Mucosa of stomach (tissue), 1 donor: ENCODE results near the gene PSTPIP2.
"Not testable (repeated sequence)": the region's sequence is repeated elsewhere in the genome, so short reads cannot be mapped to it uniquely, and the experiment has no call there.

ENCODE experiments used
- H3K27me3 ChIP-seq: one replicate; pipeline ENCODE4 v1.7.0; 2013; ENCODE audit warnings: mild to moderate bottlenecking, low read length; ENCODE audit not compliant: control insufficient read depth, insufficient read depth
- H3K36me3 ChIP-seq: one replicate; pipeline ENCODE4 v1.7.0; 2013; ENCODE audit warnings: low read length; ENCODE audit not compliant: control insufficient read depth, insufficient read depth
- H3K4me1 ChIP-seq: one replicate; pipeline ENCODE4 v1.7.0; 2013; ENCODE audit warnings: mild to moderate bottlenecking, low read length; ENCODE audit not compliant: control insufficient read depth, insufficient read depth
- H3K4me3 ChIP-seq: one replicate; pipeline ENCODE4 v1.7.0; 2013; ENCODE audit warnings: low read length
- H3K9ac ChIP-seq: one replicate; pipeline ENCODE4 v1.7.0; 2013; ENCODE audit warnings: mild to moderate bottlenecking, low read length, moderate library complexity
- H3K9me3 ChIP-seq: one replicate; pipeline ENCODE4 v1.7.0; 2013; ENCODE audit warnings: mild to moderate bottlenecking, low read length, moderate library complexity; ENCODE audit not compliant: control insufficient read depth
- donor health status: Pancreatic carcinoma.

Gene PSTPIP2

DNA sequence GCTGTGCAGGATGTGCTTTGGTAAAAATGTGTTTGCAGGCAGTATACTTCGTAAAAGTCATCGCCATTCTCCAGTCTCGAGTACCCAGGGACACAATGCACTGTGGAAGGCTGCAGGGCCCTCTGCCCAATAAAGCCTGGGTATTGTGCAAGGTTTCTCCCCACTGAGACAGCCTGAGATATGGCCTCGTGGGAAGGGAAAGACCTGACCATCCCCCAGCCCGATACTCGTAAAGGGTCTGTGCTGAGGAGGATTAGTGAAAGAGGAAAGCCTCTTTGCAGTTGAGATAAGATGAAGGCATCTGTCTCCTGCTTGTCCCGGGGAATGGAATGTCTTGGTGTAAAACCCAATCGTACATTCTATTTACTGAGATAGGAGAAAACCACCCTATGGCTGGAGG lies 16.4 kb upstream of the PSTPIP2 start:
- H3K4me3 ChIP-seq, H3K4me1 ChIP-seq, H3K9ac ChIP-seq, H3K9me3 ChIP-seq, H3K27me3 ChIP-seq: not testable (repeated sequence)
- peaks cover 18% of the 10 kb centered on the region for H3K36me3 ChIP-seq

DNA sequence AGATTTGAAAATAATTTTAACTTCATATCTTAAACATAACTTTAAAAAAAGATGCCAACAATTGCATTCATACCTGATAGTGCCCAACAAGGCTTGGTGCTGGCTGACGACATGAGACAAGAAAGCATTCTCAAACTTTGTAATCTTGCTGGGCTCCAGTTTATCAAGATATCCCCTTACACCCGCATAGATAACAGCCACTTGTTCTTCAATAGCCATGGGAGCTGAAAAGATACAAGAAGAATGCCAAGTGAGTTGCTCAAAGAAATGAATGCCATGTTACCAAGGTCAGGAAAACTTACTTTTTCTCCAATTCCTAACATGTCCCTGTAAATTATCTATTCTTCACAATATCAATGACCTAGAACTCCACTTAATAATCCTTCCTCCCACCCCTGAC lies 12.4 kb upstream of the PSTPIP2 start:
- no peaks in the 10 kb centered on the region for H3K9me3 ChIP-seq
- no peaks in the 10 kb centered on the region for H3K27me3 ChIP-seq
- H3K4me3 ChIP-seq, result no peak overlapping the region
- H3K9ac ChIP-seq, result no peak overlapping the region
- peaks cover 11% of the 10 kb centered on the region for H3K36me3 ChIP-seq
- H3K4me1 ChIP-seq, result no peaks in the 10 kb centered on the region

DNA sequence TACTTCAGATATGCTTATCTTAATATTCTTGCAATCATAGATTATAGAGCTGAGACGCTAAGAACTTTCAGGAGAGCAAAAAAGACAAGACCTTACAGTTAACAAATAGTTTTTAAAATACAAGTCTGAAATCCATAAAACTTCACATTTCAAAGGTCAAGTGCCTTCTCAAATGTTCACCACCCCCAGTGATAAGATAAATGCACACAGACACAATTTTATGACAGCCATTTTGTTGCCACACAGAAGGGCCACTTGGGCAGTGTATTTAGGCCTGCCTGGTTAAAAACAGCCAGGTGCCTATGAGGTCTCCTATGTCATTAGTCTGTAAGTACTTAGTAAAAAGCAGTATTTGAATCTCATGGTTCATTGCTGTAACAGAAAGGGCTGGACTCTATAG lies 8.1 kb upstream of the PSTPIP2 start:
- Histone ChIP-seq H3K4me3 (no peak overlapping the region), H3K27me3 (no peaks in the 10 kb centered on the region), H3K9me3 (no peaks in the 10 kb centered on the region), H3K4me1 (no peaks in the 10 kb centered on the region), H3K9ac (no peak overlapping the region), H3K36me3 (no peaks in the 10 kb centered on the region)

DNA sequence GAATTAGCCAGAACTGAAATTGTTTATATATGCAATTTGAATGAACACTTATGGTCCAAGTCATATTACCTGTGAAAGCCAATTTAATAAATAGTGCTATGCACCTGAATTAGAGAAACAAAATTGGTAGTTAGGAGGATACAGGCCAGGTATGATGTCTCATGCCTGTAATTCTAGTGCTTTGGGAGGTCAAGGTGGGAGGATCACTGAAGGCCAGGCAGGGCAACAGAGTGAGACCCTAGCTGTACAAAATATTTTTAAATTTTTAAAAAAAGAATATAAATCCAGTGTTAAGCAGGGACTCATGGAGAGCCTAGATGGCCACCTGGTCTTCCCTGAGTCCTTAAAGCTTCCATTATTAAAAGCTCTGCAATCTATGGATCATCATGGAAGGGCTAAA lies 7.3 kb upstream of the PSTPIP2 start:
- Histone ChIP-seq H3K36me3 (no peaks in the 10 kb centered on the region), H3K4me1 (no peaks in the 10 kb centered on the region), H3K4me3 (no peak overlapping the region), H3K9ac (no peak overlapping the region), H3K27me3 (no peaks in the 10 kb centered on the region), H3K9me3 (no peaks in the 10 kb centered on the region)

DNA sequence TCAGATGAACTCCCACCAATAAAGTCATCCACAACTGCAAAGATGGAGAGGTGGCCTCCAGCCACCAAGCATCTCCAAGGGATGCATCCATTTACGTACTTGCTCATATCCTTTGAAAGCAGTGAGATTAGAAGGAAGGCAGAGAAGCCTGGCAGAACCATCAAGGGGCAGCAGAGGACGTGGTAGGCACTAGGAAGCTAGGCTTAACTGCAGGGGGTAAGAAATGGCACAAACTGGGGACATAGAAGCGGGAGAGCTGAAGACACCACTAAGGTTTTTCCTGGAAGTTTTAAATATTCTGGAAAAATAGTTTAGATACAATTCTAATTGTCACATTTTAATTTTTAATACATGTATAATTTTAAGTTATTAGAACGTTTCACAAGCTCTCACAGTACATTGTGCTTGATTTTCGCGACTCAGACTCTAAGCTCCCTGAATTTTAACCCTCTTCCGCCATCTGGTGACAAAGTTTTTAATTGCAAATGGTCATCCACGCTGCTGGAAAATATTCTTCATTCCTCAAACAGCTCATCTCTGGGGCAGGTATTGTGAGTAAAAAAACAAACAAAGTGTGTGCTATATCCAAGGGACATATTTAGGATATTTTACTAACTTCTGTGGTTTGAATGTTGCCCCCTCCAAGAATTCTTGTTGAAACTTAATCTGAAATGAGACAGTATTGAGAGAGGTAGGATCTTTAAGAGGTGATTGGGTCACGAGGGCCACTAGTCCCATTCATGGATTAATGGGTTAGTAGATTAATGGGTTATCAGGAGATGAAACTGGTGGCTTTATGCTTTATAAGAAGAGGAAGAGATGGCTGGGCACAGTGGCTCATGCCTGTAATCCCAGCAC lies 1.6 kb upstream of the PSTPIP2 start:
- H3K9ac ChIP-seq, result no peak overlapping the region
- H3K4me1 ChIP-seq, result peaks cover 5% of the 10 kb centered on the region
- no peak overlapping the region for H3K4me3 ChIP-seq
- H3K9me3 ChIP-seq, result no peaks in the 10 kb centered on the region
- peaks cover 9% of the 10 kb centered on the region for H3K27me3 ChIP-seq
- H3K36me3 ChIP-seq, result no peaks in the 10 kb centered on the region

DNA sequence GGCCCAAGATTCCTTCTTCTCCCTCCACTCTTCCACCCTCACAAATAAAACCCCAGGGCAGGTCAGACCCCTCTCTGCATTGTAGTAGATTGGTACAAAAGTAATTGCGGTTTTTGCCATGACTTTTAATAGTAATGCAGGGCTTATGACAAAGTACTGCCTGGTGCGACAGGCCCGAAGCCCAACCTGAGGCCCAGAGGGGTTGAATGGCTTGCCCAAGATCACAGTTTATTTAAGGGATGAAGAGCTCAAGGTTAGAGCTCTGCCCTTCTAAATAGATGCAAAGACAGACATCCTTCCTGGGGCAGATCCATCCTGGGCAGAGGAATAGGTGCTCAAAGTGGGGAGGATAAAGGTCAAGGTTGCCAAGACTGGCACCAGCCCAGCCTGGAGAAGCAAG lies 899 bp upstream of the PSTPIP2 start:
- Histone ChIP-seq H3K36me3 (no peaks in the 10 kb centered on the region), H3K9ac (no peak overlapping the region), H3K4me3 (no peak overlapping the region), H3K27me3 (peaks cover 9% of the 10 kb centered on the region), H3K4me1 (peaks cover 5% of the 10 kb centered on the region), H3K9me3 (no peaks in the 10 kb centered on the region)

DNA sequence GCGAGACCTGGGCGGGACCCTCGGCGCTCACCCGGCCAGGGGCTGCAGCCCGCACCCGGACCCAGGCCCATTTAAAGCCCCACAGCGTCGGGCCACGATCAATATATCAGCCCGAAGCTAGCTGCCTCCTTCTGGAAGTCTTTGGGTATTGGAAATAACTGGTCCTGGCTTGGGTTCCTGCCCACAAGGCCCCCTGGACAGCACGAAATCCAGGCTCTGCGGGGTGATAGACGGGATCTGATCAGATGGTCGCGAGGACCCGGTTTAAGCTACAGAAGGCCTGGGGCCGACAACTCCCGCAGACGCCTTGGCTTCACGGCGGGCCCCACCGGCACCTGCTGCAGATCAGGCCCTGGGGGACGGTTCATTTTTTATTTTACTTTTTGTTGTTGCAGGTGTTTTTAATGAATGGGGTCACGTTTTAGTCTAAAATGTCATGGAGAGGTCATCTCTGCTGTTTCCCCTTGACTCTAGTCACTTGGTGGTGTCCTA lies 362 bp upstream of the PSTPIP2 start:
- H3K9me3 ChIP-seq, result no peaks in the 10 kb centered on the region
- peak overlapping the region; percentile 60 for H3K4me3 ChIP-seq
- peaks cover 5% of the 10 kb centered on the region for H3K4me1 ChIP-seq
- no peaks in the 10 kb centered on the region for H3K36me3 ChIP-seq
- peaks cover 9% of the 10 kb centered on the region for H3K27me3 ChIP-seq
- peak overlapping the region; percentile 69 for H3K9ac ChIP-seq

DNA sequence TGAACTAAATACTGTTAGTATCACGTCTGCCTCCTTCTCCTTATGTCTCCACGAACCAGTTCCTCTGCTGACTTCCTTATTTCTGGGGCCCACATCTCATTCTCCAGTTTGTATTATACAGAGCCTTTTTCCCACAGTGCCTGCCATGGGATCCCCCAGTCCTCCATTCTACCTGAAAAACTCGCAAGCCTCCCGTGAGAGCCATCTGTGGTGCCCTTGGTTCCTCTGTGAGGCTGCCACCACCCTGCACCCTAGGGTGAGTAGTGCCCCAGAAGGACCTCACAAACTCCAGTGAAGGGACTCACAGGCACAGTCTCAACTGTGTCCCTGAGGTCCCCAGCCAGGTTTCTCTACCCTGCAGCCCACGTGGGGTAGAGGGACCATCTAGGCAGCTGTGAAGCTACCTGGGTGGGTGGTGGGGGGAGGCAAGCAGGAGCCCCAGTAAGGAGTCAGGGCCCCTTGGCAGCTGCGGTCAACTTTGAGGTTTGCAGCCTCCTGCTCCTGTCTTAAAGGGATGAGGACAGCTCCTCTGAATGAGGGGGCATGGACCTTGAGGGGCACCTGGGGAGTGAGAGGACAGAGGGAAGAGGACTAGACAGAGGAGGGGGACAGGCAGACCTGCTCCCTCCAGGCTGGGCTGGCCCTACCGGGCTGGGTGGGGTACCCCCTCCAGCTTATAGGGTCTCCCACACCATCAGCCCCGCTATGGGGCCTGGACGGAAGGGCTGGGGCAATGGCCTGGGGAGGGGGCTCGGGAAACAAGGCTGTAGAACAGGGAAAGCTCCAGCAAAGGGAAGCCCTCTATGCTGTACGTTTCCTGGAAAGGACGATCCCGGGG lies 1.0 kb downstream of the PSTPIP2 start:
- Histone ChIP-seq H3K27me3 (peaks cover 9% of the 10 kb centered on the region), H3K4me3 (peak overlapping the region; percentile 60), H3K4me1 (peaks cover 5% of the 10 kb centered on the region), H3K9me3 (no peaks in the 10 kb centered on the region), H3K9ac (peak overlapping the region; percentile 69), H3K36me3 (no peaks in the 10 kb centered on the region)

DNA sequence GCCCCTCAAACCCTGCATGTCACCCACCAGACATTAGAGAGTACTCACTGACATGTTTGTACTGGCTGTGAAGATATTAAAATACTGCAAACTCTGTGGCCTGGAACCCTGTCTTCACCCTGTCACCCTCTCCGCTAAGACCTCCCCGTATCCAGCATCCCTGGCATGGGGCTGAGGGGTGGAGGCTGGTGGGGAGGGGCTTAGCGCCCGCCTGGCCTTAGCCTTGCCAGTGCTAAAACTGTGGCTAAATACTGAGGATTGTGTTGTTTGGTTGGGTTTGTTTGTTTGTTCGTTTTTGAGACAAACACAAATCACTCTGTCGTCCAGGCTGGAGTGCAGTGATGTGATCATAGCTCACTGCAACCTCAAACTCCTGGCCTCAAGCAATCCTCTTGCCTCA lies 1.8 kb downstream of the PSTPIP2 start:
- peaks cover 5% of the 10 kb centered on the region for H3K4me1 ChIP-seq
- peaks cover 9% of the 10 kb centered on the region for H3K27me3 ChIP-seq
- H3K9me3 ChIP-seq, result no peaks in the 10 kb centered on the region
- H3K9ac ChIP-seq, result no peak overlapping the region
- no peaks in the 10 kb centered on the region for H3K36me3 ChIP-seq
- no peak overlapping the region for H3K4me3 ChIP-seq

DNA sequence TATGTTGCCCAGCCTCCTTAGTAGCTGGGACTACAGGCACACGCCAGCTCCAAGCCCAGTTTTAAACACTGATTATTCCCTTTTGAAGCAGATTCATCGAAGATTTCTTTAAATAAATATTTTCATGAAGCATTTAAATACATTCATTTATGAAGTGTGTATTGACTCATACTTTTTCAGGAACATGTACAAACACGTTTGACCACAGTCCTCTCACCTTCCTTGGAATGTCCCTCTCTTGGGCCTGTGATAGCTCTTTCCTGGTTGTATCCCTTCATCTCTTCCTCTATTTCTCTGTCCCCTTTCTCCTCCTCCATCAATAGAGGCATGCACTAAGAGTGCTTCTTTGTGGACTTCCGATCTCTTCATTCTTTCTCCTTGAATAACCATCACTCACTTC lies 2.5 kb downstream of the PSTPIP2 start:
- peaks cover 5% of the 10 kb centered on the region for H3K4me1 ChIP-seq
- no peak overlapping the region for H3K9ac ChIP-seq
- no peak overlapping the region for H3K4me3 ChIP-seq
- H3K9me3 ChIP-seq, result no peaks in the 10 kb centered on the region
- peaks cover 9% of the 10 kb centered on the region for H3K27me3 ChIP-seq
- H3K36me3 ChIP-seq, result no peaks in the 10 kb centered on the region

DNA sequence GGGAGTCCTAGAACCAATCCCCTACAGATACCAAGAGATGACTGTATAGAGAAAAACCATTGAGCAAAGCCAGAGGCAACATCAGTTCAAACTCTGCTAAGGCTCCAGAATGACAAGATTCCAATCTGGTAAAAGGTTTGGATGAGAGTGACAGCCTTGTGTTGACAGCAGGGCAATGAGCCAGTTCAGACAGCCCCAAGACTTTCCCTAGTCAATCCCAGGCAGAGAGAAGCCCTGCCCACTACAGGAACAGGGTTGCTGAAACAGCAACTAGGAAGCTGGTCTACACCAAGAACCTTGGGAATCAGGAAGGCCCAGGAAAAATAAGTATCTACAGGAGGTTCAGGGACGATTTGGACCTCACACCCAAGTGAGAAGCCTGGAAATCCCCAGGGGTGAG lies 3.3 kb downstream of the PSTPIP2 start:
- Histone ChIP-seq H3K4me3 (no peak overlapping the region), H3K9ac (no peak overlapping the region), H3K9me3 (no peaks in the 10 kb centered on the region), H3K4me1 (peaks cover 5% of the 10 kb centered on the region), H3K36me3 (no peaks in the 10 kb centered on the region), H3K27me3 (peaks cover 9% of the 10 kb centered on the region)

DNA sequence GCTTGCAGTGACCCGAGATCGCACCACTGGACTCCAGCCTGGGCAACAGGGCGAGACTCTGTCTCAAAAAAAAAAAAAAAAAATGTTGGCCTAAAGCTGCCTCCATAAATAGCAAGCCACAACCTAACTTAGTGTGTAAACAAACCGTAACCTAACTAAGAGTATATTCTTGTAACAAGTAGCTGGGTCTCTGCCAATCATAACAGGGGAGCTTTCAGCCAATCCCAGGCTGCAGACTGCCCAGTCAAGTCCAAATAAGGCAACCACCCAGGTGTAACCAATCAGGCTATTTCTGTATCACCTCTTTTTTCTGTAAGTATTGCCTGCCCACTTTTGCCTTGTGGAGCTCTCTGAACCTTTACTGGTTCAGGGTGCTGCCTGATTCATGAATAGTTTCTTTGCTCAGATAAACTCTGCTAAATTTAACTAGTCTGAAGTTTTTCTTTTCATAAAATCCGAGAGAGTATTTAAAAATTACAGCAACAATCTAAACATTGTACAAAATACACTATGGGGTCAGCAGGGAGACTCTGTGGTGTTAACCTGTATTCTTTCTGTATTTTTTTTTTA lies 4.5 kb downstream of the PSTPIP2 start:
- no peak overlapping the region for H3K4me3 ChIP-seq
- peaks cover 3% of the 10 kb centered on the region for H3K4me1 ChIP-seq
- no peaks in the 10 kb centered on the region for H3K36me3 ChIP-seq
- H3K9ac ChIP-seq, result no peak overlapping the region
- no peaks in the 10 kb centered on the region for H3K9me3 ChIP-seq
- H3K27me3 ChIP-seq, result peaks cover 9% of the 10 kb centered on the region
